TTC549 (cell line): ENCODE results near the gene TOR1AIP1.
A peak's percentile ranks its signal among the peaks of the same experiment; 100 is the strongest.
"Not testable (repeated sequence)": the region's sequence is repeated elsewhere in the genome, so short reads cannot be mapped to it uniquely, and the experiment has no call there.

Experiments used
- FAIRE-seq: peaks from 2 replicates; lab custom pipeline; 2012; peaks lifted over from hg19 to GRCh38; lab: Jason Lieb, UNC

The TOR1AIP1 gene

GRCh38 chr1:179939941-179940340 lies 57.9 kb downstream of the TOR1AIP1 start:
- FAIRE-seq, result no peak

- no peak for FAIRE-seq
These were observed 59.4 kb downstream of the TOR1AIP1 start for GRCh38 chr1:179941454-179941853.

- no peak for FAIRE-seq
These were observed 68.6 kb downstream of the TOR1AIP1 start for GRCh38 chr1:179950651-179951050.

- FAIRE-seq, result no peak
These were observed 69.5 kb downstream of the TOR1AIP1 start for GRCh38 chr1:179951383-179952144.

GRCh38 chr1:179952186-179952585 lies 70.1 kb downstream of the TOR1AIP1 start:
- FAIRE-seq, result no peak

GRCh38 chr1:179953974-179954492 lies 71.9 kb downstream of the TOR1AIP1 start:
- FAIRE-seq, result no peak

- peak; percentile 99 for FAIRE-seq
These were observed 72.6 kb downstream of the TOR1AIP1 start, which contains the start of gene CEP350 for GRCh38 chr1:179954493-179955286. Gene CEP350 (plus strand): TSS chr1:179954810. CDS start chr1:179986182, 31,372 bp downstream.

- no peak for FAIRE-seq
These were observed 73.2 kb downstream of the TOR1AIP1 start for GRCh38 chr1:179955287-179955680.

- no peak for FAIRE-seq
These were observed 73.6 kb downstream of the TOR1AIP1 start for GRCh38 chr1:179955731-179956130.

GRCh38 chr1:179958359-179958758 lies 76.3 kb downstream of the TOR1AIP1 start:
- peak; percentile 19 for FAIRE-seq

GRCh38 chr1:179962168-179962567 lies 80.1 kb downstream of the TOR1AIP1 start:
- FAIRE-seq, result not testable (repeated sequence)

GRCh38 chr1:179966551-179966950 lies 84.5 kb downstream of the TOR1AIP1 start:
- no peak for FAIRE-seq

GRCh38 chr1:179968284-179968993 lies 86.4 kb downstream of the TOR1AIP1 start:
- FAIRE-seq, result no peak

- FAIRE-seq, result no peak
These were observed 87.2 kb downstream of the TOR1AIP1 start for GRCh38 chr1:179968994-179969919.
